Left colon (tissue), 2 donors: ENCODE measurements around the gene ARHGEF19. TPM values are rescaled to one million over a fixed set of nuclear protein-coding genes. Genes with fewer than 3 reads are reported as not detected.

ENCODE experiments used
- ATAC-seq: fragments of 200-7000 bp; cut with Tn5 transposase; one replicate; pipeline ENCODE4 v1.9.1; 2020; ENCODE audit warnings: mild to moderate bottlenecking, moderate library complexity
- DNase-seq, 2 donors: peaks; one replicate each; pipeline ENCODE4 v3.0.0-alpha.2; 2020
- intact Hi-C, 2 donors: fragments of 100-400 bp; cut with DNase I in 1 of 2; cut with micrococcal nuclease in 1 of 2; formaldehyde crosslinking; loops; one replicate each; pipeline versions ENCODE4 v1.11.2 to v1.14.0; 2022; cut with DNase I, micrococcal nuclease
- total RNA-seq, 2 donors: library from RNA; stranded (reverse); fragmentation: NEBNext Ultra II Directional; extraction: Animal tissue kit (Norgen Biotek cat#: 25700); gene quantifications; one replicate each; pipeline ENCODE4 v1.2.1, GENCODE V29; 2021
- donor health status: DM: no; HTN: no; CAD: no.
- donor health status: DM: yes; HTN: yes; CAD: no.

Gene ARHGEF19
- total RNA-seq, 2 donors from 2014 or later = 8.0 to 10.6 TPM

GRCh38 chr1:16162163-16162822, 50.2 kb downstream of the ARHGEF19 start:
- DNase-seq = peak; percentile 60 to 77
- intact Hi-C loops = no loop called here
- ATAC-seq = peak; percentile 43

GRCh38 chr1:16161717-16162116, 50.7 kb downstream of the ARHGEF19 start:
- ATAC-seq (peak; percentile 40), DNase-seq (no peak)
- intact Hi-C loops = no loop called here

- ATAC-seq (peak; percentile 58), DNase-seq (peak; percentile 49 to 85)
- intact Hi-C loops = no loop called here
Measured at GRCh38 chr1:16158993-16159831, 53.2 kb downstream of the ARHGEF19 start.

- ATAC-seq (no peak), DNase-seq (no peak)
- intact Hi-C loops = no loop called here
Measured at GRCh38 chr1:16158025-16158424, 54.4 kb downstream of the ARHGEF19 start.

GRCh38 chr1:16156848-16157495, 55.5 kb downstream of the ARHGEF19 start:
- no peak for DNase-seq
- intact Hi-C loops = no loop called here
- ATAC-seq = no peak

- intact Hi-C loops = no loop called here
- peak; percentile 62 for ATAC-seq
Measured at GRCh38 chr1:16155537-16156410, 56.7 kb downstream of the ARHGEF19 start, which contains the start of gene EPHA2. Gene EPHA2, minus strand, starts transcription at chr1:16156069. Its CDS starts 137 bp downstream, at chr1:16155932.

GRCh38 chr1:16153999-16154673, 58.3 kb downstream of the ARHGEF19 start:
- intact Hi-C loops = no loop called here
- ATAC-seq (no peak), DNase-seq (peak in 1 of 2 donors; percentile 36)

More at GRCh38 chr1:16155537-16156410, 56.7 kb downstream of the ARHGEF19 start, which contains the start of gene EPHA2:
- peak; percentile 93 to 96 for DNase-seq

- no peak for ATAC-seq
- no peak for DNase-seq
- intact Hi-C loops = no loop called here
Measured at GRCh38 chr1:16153096-16153998, 59.1 kb downstream of the ARHGEF19 start.

GRCh38 chr1:16152481-16153087, 59.9 kb downstream of the ARHGEF19 start:
- intact Hi-C loops = no loop called here
- DNase-seq = peak; percentile 64 to 70
- ATAC-seq = peak; percentile 16

- DNase-seq (no peak), ATAC-seq (no peak)
- intact Hi-C loops = no loop called here
Measured at GRCh38 chr1:16151995-16152384, 60.5 kb downstream of the ARHGEF19 start.

- intact Hi-C loops = no loop called here
- DNase-seq (no peak), ATAC-seq (no peak)
Measured at GRCh38 chr1:16151196-16151994, 61.1 kb downstream of the ARHGEF19 start.

- ATAC-seq (no peak), DNase-seq (no peak)
- intact Hi-C loops = no loop called here
Measured at GRCh38 chr1:16150508-16150907, 61.9 kb downstream of the ARHGEF19 start.

GRCh38 chr1:16149702-16150488, 62.6 kb downstream of the ARHGEF19 start:
- ATAC-seq (no peak), DNase-seq (no peak)
- intact Hi-C loops = no loop called here

- ATAC-seq (no peak), DNase-seq (no peak)
- intact Hi-C loops = no loop called here
Measured at GRCh38 chr1:16149146-16149545, 63.3 kb downstream of the ARHGEF19 start.
